Mucosa of stomach (tissue), 1 donor: Measurements from ENCODE around the gene EIF4G3.
"Not testable (repeated sequence)": the region's sequence is repeated elsewhere in the genome, so short reads cannot be mapped to it uniquely, and the experiment has no call there.

Experiments used
- H3K27me3 ChIP-seq: one replicate; pipeline ENCODE4 v1.7.0; 2013; ENCODE audit warnings: mild to moderate bottlenecking, low read length; ENCODE audit not compliant: control insufficient read depth, insufficient read depth
- H3K36me3 ChIP-seq: one replicate; pipeline ENCODE4 v1.7.0; 2013; ENCODE audit warnings: low read length; ENCODE audit not compliant: control insufficient read depth, insufficient read depth
- H3K4me1 ChIP-seq: one replicate; pipeline ENCODE4 v1.7.0; 2013; ENCODE audit warnings: mild to moderate bottlenecking, low read length; ENCODE audit not compliant: control insufficient read depth, insufficient read depth
- H3K4me3 ChIP-seq: one replicate; pipeline ENCODE4 v1.7.0; 2013; ENCODE audit warnings: low read length
- H3K9ac ChIP-seq: one replicate; pipeline ENCODE4 v1.7.0; 2013; ENCODE audit warnings: mild to moderate bottlenecking, low read length, moderate library complexity
- H3K9me3 ChIP-seq: one replicate; pipeline ENCODE4 v1.7.0; 2013; ENCODE audit warnings: mild to moderate bottlenecking, low read length, moderate library complexity; ENCODE audit not compliant: control insufficient read depth
- donor health status: Pancreatic carcinoma.

Gene EIF4G3

DNA sequence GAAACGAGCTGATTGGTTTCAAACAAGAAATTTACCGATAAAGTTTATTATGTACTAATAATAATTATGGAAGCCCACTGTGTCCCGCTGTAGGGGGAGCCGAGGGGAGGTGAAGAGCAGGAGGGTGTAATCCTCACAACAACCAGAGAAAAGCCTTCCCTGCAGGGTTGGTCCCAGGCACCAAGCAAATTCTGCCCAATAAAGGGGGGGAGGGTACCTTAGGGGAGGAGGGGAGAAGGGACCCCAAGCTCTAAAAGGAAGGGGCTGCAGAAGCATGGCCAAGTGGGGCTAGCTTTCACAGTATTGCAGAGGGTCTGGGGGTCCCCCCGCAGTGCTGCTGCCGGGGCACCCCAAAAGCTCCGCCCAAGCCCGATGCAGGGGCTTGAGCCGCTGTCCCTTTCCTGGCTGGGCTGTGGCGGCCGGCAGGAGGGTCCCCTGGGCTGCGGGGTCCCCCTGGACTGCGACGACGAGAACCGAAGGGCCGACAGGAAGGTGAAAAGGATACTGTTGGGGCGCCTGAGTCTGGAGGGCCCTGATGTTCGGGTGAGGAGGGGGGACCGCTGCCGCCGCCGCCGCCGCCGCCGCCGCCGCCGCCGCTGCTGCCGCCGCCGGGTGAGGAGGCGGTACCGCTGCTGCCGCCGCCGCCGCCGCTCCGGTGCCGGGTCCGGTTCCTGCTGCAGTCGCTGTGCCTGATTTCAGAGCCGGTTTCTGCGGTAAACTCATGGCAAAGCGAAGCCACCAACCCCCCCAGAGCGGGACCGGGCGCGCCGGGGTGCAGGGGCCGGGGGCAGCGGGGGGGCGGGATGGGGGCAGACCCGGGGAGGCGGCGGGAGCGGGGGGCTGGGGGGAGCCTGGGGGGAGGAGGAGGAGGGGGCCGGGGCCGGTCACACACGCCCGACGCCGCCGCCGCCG lies 771 bp downstream of the EIF4G3 start:
- H3K27me3 ChIP-seq: no peaks in the 10 kb centered on the region
- peak overlapping the region; percentile 82 for H3K4me3 ChIP-seq
- H3K9ac ChIP-seq: peak overlapping the region; percentile 90
- no peaks in the 10 kb centered on the region for H3K9me3 ChIP-seq
- peaks cover 14% of the 10 kb centered on the region for H3K4me1 ChIP-seq
- H3K36me3 ChIP-seq: no peaks in the 10 kb centered on the region

- Histone ChIP-seq H3K4me1 (peaks cover 14% of the 10 kb centered on the region), H3K4me3 (peak overlapping the region; percentile 82), H3K9me3 (no peaks in the 10 kb centered on the region), H3K9ac (peak overlapping the region; percentile 90), H3K27me3 (no peaks in the 10 kb centered on the region), H3K36me3 (no peaks in the 10 kb centered on the region)
Measured at GRCh38 chr1:21175324-21175669, 1.4 kb downstream of the EIF4G3 start.

DNA sequence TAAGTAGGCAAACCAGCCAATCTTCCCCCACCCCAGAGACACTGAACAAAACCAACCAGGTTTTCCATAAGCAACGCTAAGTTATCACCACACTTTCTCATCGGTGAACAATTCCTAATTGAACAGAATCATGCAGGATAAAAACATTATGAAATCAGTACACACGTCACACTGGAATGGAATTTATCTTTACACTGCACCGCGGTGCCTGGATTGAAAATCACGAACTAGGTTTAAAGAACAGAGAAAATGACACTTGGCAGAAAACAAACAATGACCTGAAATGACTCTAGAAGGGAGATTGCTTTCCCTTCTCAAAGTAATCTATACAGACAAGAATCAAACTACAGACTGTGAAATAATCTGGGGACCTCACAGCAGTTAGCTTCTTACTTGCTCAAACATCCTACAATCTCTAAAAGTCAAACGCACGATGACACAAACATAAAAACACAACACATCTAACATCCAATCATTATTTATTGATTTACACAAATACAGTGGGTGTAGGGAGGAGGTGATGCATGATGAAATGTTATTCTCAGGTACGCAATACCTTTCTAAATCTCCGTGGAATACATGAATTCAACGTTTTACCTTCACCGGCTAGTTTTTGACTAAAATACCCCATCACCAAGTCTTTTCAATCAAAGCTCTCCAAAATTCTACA lies 1.9 kb downstream of the EIF4G3 start:
- Histone ChIP-seq H3K4me3 (peak overlapping the region; percentile 82), H3K9ac (peak overlapping the region; percentile 90), H3K4me1 (peaks cover 14% of the 10 kb centered on the region), H3K27me3 (no peaks in the 10 kb centered on the region), H3K9me3 (no peaks in the 10 kb centered on the region), H3K36me3 (no peaks in the 10 kb centered on the region)

DNA sequence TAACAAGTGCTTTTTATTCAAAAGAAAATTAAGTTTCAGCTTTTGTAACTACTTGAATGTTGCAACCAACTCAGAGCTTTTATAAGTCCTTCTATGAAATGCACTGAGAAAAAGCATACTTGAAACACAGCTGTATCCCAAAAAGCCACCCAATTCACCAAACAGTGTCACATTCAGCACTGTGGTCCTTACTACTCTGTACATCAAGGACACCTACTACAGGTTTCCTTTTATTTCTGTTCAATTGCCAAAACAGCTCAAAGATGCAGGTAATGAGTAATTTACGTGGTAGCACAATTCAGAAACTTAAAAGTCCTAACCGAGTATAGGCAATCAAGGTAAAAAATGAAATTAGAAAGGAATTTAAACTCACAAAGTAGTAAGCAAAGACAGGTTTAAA lies 2.5 kb downstream of the EIF4G3 start:
- H3K4me3 ChIP-seq: no peak overlapping the region
- H3K4me1 ChIP-seq: peaks cover 14% of the 10 kb centered on the region
- H3K36me3 ChIP-seq: no peaks in the 10 kb centered on the region
- peak overlapping the region; percentile 90 for H3K9ac ChIP-seq
- H3K9me3 ChIP-seq: no peaks in the 10 kb centered on the region
- H3K27me3 ChIP-seq: no peaks in the 10 kb centered on the region

DNA sequence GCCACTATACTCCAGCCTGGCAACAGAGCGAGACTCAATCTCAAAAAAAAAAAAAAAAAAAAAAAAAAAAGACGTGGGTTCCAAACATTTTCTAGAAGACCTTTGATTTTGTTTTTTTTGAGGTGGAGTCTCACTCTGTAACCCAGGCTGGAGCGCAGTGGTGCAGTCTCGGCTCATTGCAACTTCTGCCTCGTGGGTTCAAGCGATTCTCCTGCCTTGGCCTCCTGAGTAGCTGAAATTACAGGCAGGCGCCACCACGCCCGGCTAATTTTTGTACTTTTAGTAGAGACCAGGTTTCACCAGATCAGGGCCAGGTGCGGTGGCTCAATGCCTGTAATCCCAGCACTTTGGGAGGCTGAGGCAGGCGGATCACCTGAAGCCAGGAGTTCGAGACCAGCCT lies 3.6 kb downstream of the EIF4G3 start:
- H3K4me1 ChIP-seq: peaks cover 14% of the 10 kb centered on the region
- not testable (repeated sequence) for H3K4me3 ChIP-seq, H3K27me3 ChIP-seq, H3K9me3 ChIP-seq, H3K36me3 ChIP-seq, H3K9ac ChIP-seq

DNA sequence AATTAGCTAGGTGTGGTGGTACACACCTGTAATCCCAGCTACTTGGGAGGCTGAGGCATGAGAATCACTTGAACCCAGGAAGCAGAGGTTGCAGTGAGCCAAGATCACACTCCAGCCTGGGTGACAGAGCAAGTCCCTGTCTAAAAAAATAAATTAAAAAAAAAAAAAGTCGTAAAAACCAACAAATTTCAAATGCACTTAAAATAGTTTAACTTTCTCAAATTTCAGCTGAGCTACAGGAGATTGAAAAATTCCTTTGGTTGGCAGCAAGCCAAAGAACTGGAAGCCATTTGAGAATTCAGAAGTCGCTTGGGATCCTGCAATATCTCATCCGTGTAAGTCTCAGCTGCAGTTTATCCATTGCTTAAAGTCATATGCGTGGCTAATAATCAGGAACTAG lies 5.9 kb downstream of the EIF4G3 start:
- H3K36me3 ChIP-seq, H3K27me3 ChIP-seq, H3K4me1 ChIP-seq, H3K9me3 ChIP-seq, H3K4me3 ChIP-seq, H3K9ac ChIP-seq: not testable (repeated sequence)

GRCh38 chr1:21168444-21168843 lies 8.3 kb downstream of the EIF4G3 start:
- no peaks in the 10 kb centered on the region for H3K9me3 ChIP-seq
- no peaks in the 10 kb centered on the region for H3K36me3 ChIP-seq
- H3K27me3 ChIP-seq: no peaks in the 10 kb centered on the region
- H3K4me1 ChIP-seq: peaks cover 8% of the 10 kb centered on the region
- H3K9ac ChIP-seq: no peak overlapping the region
- no peak overlapping the region for H3K4me3 ChIP-seq

DNA sequence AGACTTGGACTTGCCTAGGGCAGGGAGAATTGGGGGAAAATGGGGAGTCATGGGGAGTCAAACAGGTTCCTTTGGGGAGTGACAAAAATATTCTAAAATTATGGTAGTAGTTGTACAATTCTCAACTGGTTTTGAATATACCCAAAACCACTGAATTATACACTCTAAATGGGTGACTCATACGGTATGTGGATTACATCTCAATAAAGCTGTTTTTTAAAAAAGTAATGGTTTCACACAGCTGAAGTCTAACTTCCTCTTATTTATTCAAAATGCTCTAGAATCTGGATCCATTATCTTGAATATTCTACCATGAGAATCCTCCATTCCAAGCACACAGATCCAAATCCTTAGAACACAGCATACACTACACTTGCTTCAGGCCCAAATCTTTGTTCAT lies 11.1 kb downstream of the EIF4G3 start:
- no peak overlapping the region for H3K4me3 ChIP-seq
- H3K9me3 ChIP-seq: no peaks in the 10 kb centered on the region
- no peak overlapping the region for H3K9ac ChIP-seq
- no peaks in the 10 kb centered on the region for H3K36me3 ChIP-seq
- no peaks in the 10 kb centered on the region for H3K4me1 ChIP-seq
- no peaks in the 10 kb centered on the region for H3K27me3 ChIP-seq

- no peaks in the 10 kb centered on the region for H3K4me1 ChIP-seq
- no peaks in the 10 kb centered on the region for H3K27me3 ChIP-seq
- H3K9ac ChIP-seq: no peak overlapping the region
- H3K9me3 ChIP-seq: no peaks in the 10 kb centered on the region
- H3K4me3 ChIP-seq: no peak overlapping the region
- no peaks in the 10 kb centered on the region for H3K36me3 ChIP-seq
Measured at GRCh38 chr1:21165076-21165475, 11.6 kb downstream of the EIF4G3 start.

- Histone ChIP-seq H3K9me3 (no peaks in the 10 kb centered on the region), H3K4me1 (no peaks in the 10 kb centered on the region), H3K27me3 (no peaks in the 10 kb centered on the region), H3K9ac (no peak overlapping the region), H3K36me3 (no peaks in the 10 kb centered on the region), H3K4me3 (no peak overlapping the region)
Measured at GRCh38 chr1:21164266-21164665, 12.4 kb downstream of the EIF4G3 start.

GRCh38 chr1:21162740-21163464 lies 13.8 kb downstream of the EIF4G3 start:
- Histone ChIP-seq H3K9me3 (no peaks in the 10 kb centered on the region), H3K36me3 (no peaks in the 10 kb centered on the region), H3K9ac (no peak overlapping the region), H3K27me3 (no peaks in the 10 kb centered on the region), H3K4me1 (no peaks in the 10 kb centered on the region), H3K4me3 (no peak overlapping the region)

GRCh38 chr1:21161842-21162241 lies 14.9 kb downstream of the EIF4G3 start:
- Histone ChIP-seq H3K9ac (no peak overlapping the region), H3K4me3 (no peak overlapping the region), H3K9me3 (no peaks in the 10 kb centered on the region), H3K4me1 (peaks cover 6% of the 10 kb centered on the region), H3K27me3 (no peaks in the 10 kb centered on the region), H3K36me3 (no peaks in the 10 kb centered on the region)
